ENCODE results near the gene LTBP1.
"Not testable (repeated sequence)": the region's sequence is repeated elsewhere in the genome, so short reads cannot be mapped to it uniquely, and the experiment has no call there.

LTBP1 gene

DNA sequence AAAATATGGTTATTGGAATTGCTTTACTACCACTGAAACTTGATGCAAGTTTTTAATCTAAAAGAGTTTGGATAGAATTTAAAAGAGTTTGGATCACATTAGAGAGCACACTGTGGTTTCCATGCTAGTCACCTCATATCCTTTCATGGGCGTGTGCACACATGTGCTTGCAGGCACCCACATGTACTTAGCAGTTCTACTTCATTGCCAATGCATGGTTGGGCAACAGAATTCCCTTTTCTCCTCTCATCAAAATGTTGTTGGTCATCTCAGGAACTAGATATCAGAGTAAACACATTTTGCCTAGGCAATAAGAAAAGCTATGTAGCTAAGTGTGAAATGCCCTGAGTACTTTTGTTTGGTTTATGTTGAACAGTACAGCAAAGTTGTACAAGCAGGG is 275.6 kb downstream of the LTBP1 start:
- DNase-seq (ENCODE audit: low spot score): no peak

DNA sequence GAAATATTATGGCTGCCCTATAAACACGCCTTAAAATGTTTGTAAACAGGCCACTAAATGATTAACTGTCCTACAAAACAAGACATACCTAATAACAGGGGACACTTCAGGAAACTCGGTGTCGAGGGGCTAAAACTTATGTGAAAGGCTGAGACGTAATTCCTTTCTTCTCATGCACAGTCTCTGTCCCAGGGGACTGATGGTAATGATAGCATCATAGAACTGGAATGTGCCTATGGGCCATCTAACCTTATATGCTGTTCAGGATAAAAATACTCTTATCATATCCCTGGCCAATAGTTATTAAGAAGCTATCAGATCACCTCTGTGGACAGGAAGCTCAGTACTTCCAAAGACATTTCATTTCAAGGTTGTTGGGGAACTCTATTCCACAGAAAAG is 277.1 kb downstream of the LTBP1 start:
- DNase-seq (ENCODE audit: low spot score): no peak

DNA sequence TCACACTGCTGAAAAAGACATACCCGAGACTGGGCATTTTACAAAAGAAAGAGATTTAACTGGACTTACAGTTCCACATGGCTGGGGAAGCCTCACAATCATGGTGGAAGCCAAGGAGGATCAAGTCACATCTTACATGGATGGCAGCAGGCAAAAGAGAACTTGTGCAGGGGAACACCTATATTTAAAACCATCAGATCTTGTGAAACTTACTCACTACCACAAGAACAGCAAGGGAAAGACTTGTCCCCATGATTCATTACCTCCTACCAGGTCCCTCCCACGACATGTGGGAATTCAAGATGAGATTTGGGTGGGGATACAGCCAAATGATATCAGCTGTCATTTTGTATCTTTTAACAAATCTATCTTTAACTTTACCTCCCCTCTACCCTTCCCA is 278.6 kb downstream of the LTBP1 start:
- DNase-seq (ENCODE audit: low spot score): no peak

DNA sequence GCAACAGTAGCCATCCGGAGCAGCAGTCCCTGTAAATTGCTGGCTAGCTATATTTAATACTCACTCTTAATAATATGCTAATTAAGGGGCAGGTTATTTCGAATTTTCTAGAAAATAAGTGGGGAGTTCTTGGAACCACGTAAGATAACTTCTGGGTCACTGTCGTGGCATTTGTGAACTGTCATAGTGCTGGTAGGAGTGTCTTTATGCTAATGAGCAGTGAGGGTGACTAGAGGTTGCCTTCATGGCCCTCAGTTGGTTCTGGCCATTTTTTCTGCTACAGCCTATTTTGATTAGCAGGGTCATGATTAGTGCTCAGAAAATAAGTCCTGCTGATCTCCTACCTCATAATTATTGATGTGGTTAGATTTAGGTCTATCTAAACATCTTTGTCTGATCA is 279.8 kb downstream of the LTBP1 start:
- no peak for DNase-seq (ENCODE audit: low spot score)

DNA sequence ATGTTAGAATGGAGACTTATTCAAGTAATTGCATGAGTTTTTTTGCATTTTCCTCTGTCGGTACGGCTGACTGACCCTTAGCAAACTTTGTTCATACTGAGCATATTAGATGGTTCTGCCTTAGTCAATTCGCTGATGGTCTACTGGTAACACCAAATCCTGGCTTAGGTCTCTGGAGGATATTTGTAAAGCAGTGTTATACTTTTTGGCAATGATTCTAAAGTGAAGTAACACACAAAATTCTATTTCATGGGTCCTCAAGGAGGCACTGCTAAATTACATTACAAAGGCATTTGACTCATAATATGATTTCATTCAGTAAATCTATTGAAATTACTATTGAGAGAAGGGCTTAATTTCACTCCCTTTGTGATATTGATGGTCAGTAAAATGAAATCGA is 282.9 kb downstream of the LTBP1 start:
- DNase-seq (ENCODE audit: low spot score): no peak

DNA sequence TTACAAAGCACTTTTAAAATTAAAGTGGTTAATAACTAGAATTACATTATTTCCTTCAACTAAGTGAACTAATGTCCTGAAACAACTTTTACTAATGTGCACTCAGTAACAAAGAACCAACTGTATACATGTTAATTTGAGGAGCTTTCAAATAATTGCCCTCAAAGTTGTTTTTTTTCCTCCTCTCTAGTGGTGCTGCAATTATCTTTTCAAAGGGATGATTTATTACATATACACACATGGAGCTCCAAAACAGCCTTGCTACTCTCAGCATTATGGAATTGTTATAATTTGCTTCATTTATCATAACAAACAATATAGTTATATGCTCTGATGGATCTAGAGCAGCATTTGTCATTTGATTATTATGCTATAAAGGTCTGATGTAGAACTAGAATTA is 283.4 kb downstream of the LTBP1 start:
- DNase-seq (ENCODE audit: low spot score): no peak

DNA sequence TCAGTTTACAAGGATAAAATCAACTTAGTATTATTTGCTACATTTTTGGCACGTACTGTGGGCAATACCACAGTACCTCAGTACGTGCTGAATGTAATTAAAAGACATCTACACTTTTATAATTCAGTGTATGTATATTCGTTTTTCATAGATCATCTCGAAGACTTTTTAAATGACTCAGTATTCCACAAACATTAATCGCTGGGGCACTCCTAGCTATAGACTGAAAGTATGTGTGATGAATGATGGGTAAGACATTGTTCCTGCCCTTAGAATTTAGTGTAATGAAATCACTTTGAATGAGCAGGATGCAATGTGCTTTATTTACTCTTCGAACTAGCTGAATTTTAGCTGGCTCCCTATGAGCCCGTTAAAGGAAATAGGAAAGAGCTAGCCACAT is 284.1 kb downstream of the LTBP1 start:
- DNase-seq (ENCODE audit: low spot score): no peak

DNA sequence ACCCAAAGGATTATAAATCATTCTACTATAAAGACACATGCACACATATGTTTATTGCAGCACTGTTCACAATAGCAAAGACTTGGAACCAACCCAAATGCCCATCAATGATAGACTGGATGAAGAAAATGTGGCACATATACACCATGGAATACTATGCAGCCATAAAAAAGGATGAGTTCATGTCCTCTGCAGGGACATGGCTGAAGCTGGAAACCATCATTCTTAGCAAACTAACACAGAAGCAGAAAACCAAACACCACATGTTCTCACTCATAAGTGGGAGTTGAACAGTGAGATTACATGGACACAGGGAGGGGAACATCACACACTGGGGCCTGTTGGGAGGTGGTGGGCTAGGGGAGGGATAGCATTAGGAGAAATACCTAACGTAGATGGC is 288.8 kb downstream of the LTBP1 start:
- DNase-seq (ENCODE audit: low spot score): not testable (repeated sequence)

DNA sequence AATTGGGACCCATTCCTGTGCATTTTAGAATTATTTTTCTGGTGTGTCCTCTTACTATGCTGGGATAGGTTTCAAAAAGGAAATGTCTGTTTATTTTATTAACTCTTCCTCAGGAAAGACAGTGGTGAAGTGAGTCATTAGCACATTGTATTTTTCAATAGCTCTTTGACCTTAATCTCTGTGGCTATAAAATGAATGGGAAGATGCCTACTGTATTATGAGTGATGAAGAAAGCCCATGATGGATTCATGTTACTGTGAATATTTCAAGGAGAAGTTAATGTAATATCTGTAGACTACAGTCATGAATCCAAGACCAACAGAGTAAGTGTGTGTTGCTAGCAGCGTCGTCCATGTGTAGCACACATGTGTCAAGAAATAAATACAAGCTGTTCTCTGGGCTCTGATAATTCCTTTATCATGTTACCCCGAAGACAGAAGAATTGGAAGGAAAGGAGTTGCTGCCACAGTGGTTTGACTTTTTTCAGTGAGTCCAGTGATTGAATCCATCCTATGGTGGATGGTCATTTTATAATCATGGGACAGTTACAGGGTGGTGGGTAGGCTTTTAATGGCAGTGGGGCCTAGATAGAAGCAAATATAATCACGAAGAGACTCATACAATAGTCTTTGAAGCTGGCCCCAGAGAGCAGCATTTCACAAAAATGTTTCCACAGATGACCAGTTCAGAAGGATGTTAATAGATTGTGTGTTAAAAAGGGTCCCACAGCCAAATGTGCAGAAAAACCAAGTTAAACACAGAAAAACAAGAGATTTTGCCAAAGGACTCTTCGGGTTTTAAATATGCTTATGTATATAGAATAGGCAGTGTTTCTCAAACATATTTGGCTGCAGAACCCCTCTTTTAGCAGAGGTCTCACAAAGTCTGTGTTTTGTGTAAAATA is 290.0 kb downstream of the LTBP1 start:
- no peak for DNase-seq (ENCODE audit: low spot score)

DNA sequence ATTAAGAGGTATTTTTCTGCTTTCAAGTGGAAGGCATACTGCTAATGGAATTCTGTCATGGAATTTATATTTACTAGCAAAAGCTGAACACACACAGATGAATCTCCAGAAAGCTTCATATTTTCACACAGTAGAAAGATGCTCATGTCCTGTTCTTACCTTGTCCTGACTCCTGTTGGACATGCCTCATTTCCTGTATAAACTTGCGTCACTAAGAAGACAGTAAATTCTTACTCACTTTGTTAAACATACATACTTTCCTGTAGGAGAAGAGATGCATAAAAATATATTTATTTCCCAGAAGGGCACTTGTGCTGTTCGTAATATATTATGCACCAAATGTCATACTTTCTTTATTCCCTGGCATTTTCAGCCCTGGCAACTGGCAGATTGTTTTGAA is 291.4 kb downstream of the LTBP1 start:
- DNase-seq (ENCODE audit: low spot score): no peak

DNA sequence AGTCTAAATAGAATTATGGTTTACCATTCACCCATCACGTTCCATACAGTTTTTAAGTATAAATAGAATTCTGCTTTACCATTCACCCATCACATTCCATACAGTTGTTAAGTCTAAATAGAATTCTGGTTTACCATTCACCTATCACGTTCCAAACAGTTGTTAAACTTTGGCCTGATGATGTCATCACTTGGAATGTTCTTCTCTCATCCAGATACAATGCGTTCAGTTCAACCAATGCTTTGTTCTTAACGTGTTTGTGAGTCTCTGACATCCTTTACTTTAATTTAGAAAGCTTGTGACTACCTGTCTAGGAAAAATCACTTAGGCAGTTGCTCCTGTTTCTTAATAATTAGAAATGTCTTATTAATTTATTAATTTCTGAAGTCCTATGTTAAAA is 293.4 kb downstream of the LTBP1 start:
- no peak for DNase-seq (ENCODE audit: low spot score)

DNA sequence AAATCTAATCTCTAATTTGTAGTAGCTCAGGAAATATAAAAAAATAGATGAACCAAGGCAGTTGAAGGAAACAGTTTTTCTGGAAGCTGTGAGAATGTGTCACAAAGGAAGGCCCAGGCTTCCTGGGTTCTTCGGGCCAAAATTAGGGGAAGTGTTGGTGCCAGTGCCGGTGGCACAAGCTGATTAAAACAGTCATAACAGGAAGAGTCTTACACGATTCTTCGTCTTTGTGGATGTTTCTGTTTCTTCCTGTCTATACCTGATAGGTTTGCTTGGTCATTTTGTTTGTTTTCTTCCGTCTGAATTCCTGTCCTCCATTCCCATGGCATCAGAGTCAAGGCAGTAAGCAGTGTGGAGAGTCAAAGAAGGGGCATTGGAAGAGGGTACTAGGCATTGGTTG is 294.3 kb downstream of the LTBP1 start:
- DNase-seq (ENCODE audit: low spot score): no peak

DNA sequence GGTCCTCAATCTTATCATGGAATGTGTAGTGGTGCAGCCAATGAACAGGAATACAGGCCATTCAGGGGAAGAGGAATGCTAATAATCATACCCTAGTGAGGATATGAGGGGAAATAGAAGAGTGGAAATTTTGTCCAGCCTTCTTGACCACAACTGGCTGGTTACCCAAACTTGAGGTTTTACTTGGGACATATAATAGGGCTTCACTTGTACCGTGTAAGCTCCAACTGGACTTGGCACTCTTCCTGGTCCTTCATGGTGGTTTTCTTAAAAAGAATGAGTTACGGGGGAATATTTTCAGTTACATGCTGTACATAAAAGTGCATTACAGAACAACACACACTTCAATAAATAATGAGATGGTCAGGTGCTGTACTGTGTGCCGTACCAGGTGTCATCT is 294.8 kb downstream of the LTBP1 start:
- DNase-seq (ENCODE audit: low spot score): no peak

DNA sequence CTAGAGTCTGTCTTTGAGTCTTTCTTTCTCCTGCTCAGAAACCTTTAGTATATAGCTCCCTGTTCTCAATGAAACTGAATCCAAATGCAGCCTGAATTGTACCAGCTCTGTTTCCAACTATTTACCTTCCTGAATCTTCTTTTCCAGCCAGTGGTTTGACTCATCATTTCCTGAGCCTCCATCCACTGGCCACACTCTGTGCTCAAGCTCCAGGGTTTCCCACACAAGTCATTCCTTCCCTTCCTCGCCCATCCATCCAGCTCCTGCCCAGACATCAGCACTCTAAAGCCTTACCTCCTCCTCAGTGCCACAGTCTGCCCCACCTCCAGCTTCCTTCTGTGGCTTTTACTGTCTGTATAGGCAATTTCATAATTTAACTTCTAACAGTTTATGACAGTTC is 296.1 kb downstream of the LTBP1 start:
- no peak for DNase-seq (ENCODE audit: low spot score)

DNA sequence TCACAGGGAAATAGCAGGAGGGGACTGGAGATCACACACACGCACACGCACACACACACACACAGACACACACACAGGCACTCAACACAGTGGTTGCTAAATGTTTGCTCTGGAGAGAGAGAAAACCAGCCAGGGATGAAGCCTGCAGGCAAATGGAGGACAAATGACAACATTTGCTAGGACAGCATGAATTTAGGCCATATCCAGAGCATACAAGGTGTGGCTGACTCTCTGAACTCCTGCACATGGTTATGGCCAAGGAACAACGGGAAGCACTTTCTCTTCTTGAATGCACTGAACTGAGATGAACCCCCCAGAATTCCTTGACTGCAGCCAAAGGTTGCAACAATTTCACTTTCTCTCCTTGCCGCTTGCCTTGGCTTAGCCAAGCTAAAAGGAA is 299.7 kb downstream of the LTBP1 start:
- DNase-seq (ENCODE audit: low spot score): no peak

DNA sequence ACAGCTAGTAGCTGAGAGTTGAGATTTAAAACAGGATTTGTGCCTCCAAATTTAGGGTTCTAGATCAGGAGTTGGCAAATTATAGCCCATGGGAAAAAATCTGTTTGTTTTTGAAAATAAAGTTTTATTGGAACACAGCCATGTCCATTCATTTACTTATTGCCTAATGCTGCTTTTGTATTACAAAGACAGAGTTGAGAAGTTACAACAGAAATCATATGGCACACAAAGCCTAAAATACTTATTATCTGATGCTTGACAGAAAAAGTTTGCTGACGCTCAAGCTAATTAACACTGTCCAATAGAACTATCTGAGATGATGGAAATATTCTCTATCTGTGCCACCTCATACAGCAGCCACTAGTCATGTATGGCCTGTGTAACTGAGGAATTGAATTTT is 300.6 kb downstream of the LTBP1 start:
- no peak for DNase-seq (ENCODE audit: low spot score)

DNA sequence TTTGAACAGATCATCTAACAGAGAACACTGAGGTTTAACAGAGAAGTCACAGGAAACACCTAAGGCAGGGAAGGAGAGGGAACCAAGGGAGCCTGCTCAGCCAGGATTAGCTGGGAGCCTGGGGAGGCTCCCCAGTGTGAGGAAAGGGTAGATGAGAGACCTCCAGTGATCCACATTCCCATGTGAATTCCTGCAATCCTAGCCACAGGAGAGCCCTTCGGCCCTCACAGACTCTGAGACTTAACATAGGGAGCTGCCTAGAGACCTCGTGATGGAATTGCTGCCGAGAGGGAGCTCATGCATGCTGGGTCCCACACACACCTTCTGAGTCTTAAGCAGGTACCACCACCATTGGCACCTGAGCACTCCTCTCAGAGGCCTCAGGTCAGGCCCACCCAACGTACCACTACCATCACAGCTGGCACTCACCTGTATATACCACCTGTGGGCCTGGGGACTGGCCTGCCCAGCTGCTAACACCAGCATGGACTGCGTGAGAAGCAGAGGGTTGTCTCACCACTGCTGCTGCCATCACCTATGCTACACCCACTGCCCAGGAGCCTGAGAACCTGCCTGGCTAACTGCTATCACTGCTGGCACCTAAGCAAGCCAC is 303.8 kb downstream of the LTBP1 start:
- no peak for DNase-seq (ENCODE audit: low spot score)

DNA sequence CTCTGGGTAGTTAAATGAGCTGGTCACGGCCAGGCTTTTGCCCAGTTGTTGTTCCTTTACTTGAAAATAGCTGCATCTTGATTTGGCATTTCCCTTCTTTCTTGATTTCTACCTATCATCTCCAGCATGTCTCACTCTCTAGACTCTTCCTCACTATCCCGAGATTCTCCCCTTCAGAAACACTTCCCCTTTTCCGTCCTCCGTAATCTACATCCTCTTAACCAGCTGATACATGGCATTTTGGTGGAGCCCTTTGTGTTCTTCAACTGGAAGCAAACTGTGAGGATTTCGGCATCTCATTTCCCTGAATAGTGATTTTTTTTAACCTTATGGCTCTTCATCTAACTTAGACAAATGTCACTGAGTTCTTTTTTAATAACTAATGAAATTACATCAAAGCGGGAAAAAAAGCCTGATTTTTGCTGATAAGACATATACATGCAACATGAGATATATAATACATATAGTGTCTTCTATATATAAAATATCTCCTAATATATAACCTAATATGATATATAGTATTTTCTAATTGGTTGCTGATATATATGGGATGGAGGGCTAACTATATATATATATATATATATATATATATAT is 309.5 kb downstream of the LTBP1 start:
- DNase-seq (ENCODE audit: low spot score): no peak

DNA sequence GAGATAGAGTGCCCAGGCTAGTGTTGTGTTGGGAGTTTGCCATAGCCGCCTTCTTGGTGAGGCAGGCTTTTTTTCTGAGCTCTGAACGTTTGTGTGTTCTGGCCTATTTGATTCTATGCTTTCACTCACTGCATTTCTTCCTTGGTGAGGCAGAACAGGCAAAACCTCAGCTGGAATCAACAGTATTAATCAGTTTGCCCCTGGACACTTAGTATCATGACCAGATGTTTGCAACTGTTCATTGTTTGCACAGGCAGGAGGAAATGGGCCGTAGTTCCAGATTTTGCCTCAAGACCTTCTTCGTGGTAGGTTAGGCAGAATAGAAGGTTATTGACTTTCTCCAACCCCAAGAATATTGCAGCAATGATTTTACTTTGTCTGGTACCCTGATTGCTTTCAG is 311.6 kb downstream of the LTBP1 start:
- DNase-seq (ENCODE audit: low spot score): no peak

DNA sequence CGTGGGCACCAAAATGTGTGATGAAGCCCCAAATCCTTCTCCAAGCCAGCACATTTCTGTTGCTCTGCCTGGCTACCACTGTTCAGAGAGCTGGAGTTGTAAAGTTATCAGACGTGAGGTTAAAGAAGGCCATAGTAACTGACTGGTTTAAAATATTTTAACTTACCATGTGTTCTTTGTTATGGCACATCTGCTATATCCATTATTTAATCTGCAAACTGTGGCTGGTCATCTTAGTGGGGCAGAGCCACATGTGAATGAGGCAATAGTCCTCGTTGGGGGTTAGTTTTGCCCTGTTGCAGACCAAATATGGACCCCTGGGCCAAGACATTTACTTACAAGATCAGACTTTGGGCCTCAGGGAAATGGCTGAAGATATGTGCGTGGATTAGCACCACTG is 315.3 kb downstream of the LTBP1 start:
- no peak for DNase-seq (ENCODE audit: low spot score)

DNA sequence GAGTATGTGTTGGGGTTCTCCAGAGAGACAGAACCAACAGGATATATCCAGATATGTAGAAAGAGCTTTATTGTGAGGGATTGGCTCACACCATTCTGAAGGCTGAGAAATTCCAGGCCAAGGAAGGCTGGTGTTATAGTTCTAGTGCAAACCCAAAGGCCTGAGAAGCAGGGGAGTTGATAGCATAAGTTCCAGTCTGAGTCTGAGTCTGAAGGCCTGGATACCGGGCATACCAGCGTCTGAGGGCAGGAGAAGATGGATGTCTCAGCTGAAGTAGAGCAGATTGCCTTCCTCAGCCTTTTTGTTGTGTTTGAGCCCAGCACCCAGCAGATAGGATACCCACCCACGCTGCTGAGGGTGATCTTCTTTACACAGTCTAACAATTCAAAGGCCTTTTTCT is 318.0 kb downstream of the LTBP1 start:
- no peak for DNase-seq (ENCODE audit: low spot score)

DNA sequence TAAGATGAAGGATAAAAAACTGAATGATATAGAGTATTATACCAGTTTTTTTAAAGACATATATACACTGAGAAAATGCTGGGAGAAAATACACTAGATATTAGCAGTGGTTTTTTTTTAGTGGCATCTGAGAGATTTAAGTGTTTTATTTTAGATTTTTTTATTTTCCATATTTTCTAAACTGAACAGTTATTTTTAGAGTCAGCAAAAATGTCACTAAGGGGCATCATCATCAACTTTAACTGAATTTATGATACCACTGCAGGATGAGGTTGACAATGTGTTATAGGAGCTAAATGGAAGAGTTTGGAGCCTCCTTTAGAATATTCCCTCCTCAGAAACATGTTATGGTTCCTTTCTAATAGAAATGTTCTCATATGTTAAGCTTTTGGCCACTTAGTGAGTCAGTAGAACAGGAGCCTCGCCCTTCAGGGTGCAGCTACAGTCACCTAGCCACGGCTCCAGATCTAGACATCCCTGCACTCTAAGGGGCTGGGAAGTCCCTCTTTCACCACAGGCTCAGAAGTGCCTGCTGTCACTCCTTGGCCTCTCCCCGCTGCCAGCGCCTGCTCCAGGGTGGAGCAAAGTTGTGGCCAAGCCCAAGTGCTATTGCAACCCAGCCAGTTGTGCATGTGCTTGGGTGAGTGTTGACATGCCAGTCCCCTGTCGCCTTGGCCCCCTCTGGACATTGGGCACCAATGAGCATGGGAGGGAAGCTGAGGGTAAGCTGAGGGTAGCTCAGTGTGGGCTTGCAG is 319.0 kb downstream of the LTBP1 start:
- DNase-seq (ENCODE audit: low spot score): no peak

DNA sequence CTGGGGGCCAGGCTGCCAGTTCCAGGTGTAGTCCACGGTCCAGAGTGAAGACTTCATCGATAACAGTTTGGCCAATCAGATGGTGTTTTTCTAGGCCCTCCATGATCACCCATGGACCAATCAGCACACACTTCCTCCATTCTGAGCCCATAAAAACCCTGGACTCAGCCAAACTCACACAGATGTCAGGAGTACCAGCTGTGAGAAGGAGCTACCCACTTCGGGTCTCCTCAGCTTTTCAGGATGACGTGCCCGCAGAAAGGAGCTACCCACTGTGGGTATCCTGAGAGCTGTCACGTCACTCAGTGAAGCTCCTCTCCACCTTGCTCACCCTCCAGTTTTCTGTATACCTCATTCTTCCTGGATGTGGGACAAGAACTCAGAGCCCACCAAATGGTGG is 319.7 kb downstream of the LTBP1 start:
- DNase-seq (ENCODE audit: low spot score): no peak
